Thymus (tissue), 11 donors: Measurements from ENCODE around the gene KRT76. TPM values are rescaled to one million over a fixed set of nuclear protein-coding genes. Genes with fewer than 3 reads are reported as not detected.

ENCODE experiments used
- DNase-seq, 9 donors: peaks; one replicate each; pipeline ENCODE4 v3.0.0-alpha.2; 2013; ENCODE audit warnings: low spot score in 9 of 9, low read depth in 6 of 9, missing footprints in 1 of 9
- H3K27ac ChIP-seq, 2 donors: one replicate each; pipeline ENCODE4 v1.5.1; 2013; ENCODE audit warnings: control low read depth in 1 of 2, low read depth in 1 of 2, low read length in 1 of 2, mild to moderate bottlenecking in 1 of 2, moderate library complexity in 1 of 2
- H3K27me3 ChIP-seq, 2 donors: one replicate each; pipeline ENCODE4 v1.5.1; 2013; ENCODE audit warnings: low read length in 1 of 2; ENCODE audit not compliant: control insufficient read depth in 2 of 2, insufficient read depth in 1 of 2
- H3K36me3 ChIP-seq, 2 donors: one replicate each; pipeline ENCODE4 v1.5.1; 2013; ENCODE audit warnings: low read length in 1 of 2, mild to moderate bottlenecking in 1 of 2, moderate library complexity in 1 of 2; ENCODE audit not compliant: control insufficient read depth in 2 of 2, insufficient read depth in 2 of 2
- H3K4me1 ChIP-seq, 2 donors: one replicate each; pipeline ENCODE4 v1.5.1; 2013; ENCODE audit warnings: low read length in 2 of 2; ENCODE audit not compliant: control insufficient read depth in 2 of 2, insufficient read depth in 2 of 2
- H3K4me3 ChIP-seq, 2 donors: one replicate each; pipeline ENCODE4 v1.5.1; 2013; ENCODE audit warnings: low read length in 2 of 2, control low read depth in 1 of 2, mild to moderate bottlenecking in 1 of 2
- H3K9me3 ChIP-seq, 2 donors: one replicate each; pipeline ENCODE4 v1.5.1; 2013; ENCODE audit warnings: low read length in 1 of 2, mild to moderate bottlenecking in 1 of 2; ENCODE audit not compliant: control insufficient read depth in 2 of 2, insufficient read depth in 1 of 2
- WGBS: extraction: QIAGEN DNeasy Blood & Tissue Kit; methylation state at CpG from one replicate; pipeline ENCODE4 v1.1.7; 2013; 5-methylcytosine and 5-hydroxymethylcytosine counted together
- polyA plus RNA-seq: library from polyadenylated mRNA; stranded (reverse); fragments of 200-250 nt; gene quantifications from one replicate; pipeline ENCODE4 v1.2.3, GENCODE V29; 2013
- total RNA-seq: library from RNA; stranded (reverse); fragments of 120-200 nt; gene quantifications from one replicate; pipeline ENCODE4 v1.2.4, GENCODE V29; 2013
- donor health status: healthy.

The KRT76 gene
- total and polyA plus RNA-seq, 2 donors: 0.14 to 0.91 TPM

GRCh38 chr12:52813885-52814709 lies 37.0 kb upstream of the KRT76 start, which contains the start of gene KRT4:
TSS of gene KRT4 (minus strand) at chr12:52814116. CDS start at chr12:52814058, 58 bp downstream.
- no peak within 1 kb of the TSS for H3K27ac ChIP-seq
- WGBS: 95% methylated on average over 15 of the region's 15 CpGs
- H3K4me1 ChIP-seq: no peaks in the 10 kb centered on the region
- no peaks in the 10 kb centered on the region for H3K36me3 ChIP-seq
- no peak for DNase-seq
- H3K4me3 ChIP-seq: no peak within 1 kb of the TSS
- H3K27me3 ChIP-seq: peaks cover 0 to 13% of the 10 kb centered on the region in 2 donors
- no peaks in the 10 kb centered on the region for H3K9me3 ChIP-seq

GRCh38 chr12:52813203-52813819 lies 36.2 kb upstream of the KRT76 start:
- 93% methylated on average over 10 of the region's 10 CpGs for WGBS
- H3K36me3 ChIP-seq: no peaks in the 10 kb centered on the region
- H3K9me3 ChIP-seq: no peaks in the 10 kb centered on the region
- no peak overlapping the region for H3K27ac ChIP-seq
- H3K27me3 ChIP-seq: peaks cover 0 to 6% of the 10 kb centered on the region in 2 donors
- H3K4me1 ChIP-seq: no peaks in the 10 kb centered on the region
- no peak for DNase-seq
- no peak overlapping the region for H3K4me3 ChIP-seq

- 35% methylated on average over 3 of the region's 3 CpGs for WGBS
- no peaks in the 10 kb centered on the region for H3K4me1 ChIP-seq
- H3K4me3 ChIP-seq: no peak overlapping the region
- peaks cover 0 to 5% of the 10 kb centered on the region in 2 donors for H3K27me3 ChIP-seq
- no peak overlapping the region for H3K27ac ChIP-seq
- no peaks in the 10 kb centered on the region for H3K9me3 ChIP-seq
- no peak for DNase-seq
- no peaks in the 10 kb centered on the region for H3K36me3 ChIP-seq
These were observed 35.6 kb upstream of the KRT76 start for GRCh38 chr12:52812749-52813148.

GRCh38 chr12:52812073-52812400 lies 34.9 kb upstream of the KRT76 start:
- no peaks in the 10 kb centered on the region for H3K9me3 ChIP-seq
- H3K27ac ChIP-seq: no peak overlapping the region
- H3K4me3 ChIP-seq: no peak overlapping the region
- H3K4me1 ChIP-seq: no peaks in the 10 kb centered on the region
- H3K27me3 ChIP-seq: peaks cover 0 to 5% of the 10 kb centered on the region in 2 donors
- H3K36me3 ChIP-seq: no peaks in the 10 kb centered on the region
- WGBS: 91% methylated on average over 4 of the region's 4 CpGs
- DNase-seq: no peak

GRCh38 chr12:52811191-52812072 lies 34.3 kb upstream of the KRT76 start:
- WGBS: 94% methylated on average over 9 of the region's 9 CpGs
- H3K36me3 ChIP-seq: no peaks in the 10 kb centered on the region
- H3K4me1 ChIP-seq: no peaks in the 10 kb centered on the region
- no peak for DNase-seq
- no peak overlapping the region for H3K27ac ChIP-seq
- H3K9me3 ChIP-seq: no peaks in the 10 kb centered on the region
- H3K4me3 ChIP-seq: no peak overlapping the region
- peaks cover 0 to 5% of the 10 kb centered on the region in 2 donors for H3K27me3 ChIP-seq

- Histone ChIP-seq H3K4me1 (no peaks in the 10 kb centered on the region), H3K4me3 (no peak overlapping the region), H3K27ac (no peak overlapping the region), H3K27me3 (peaks cover 0 to 5% of the 10 kb centered on the region in 2 donors), H3K9me3 (no peaks in the 10 kb centered on the region), H3K36me3 (no peaks in the 10 kb centered on the region)
- 90% methylated on average over 5 of the region's 5 CpGs for WGBS
- no peak for DNase-seq
These were observed 33.4 kb upstream of the KRT76 start for GRCh38 chr12:52810554-52810953.

GRCh38 chr12:52809166-52809565 lies 32.0 kb upstream of the KRT76 start:
- Histone ChIP-seq H3K9me3 (no peaks in the 10 kb centered on the region), H3K36me3 (no peaks in the 10 kb centered on the region), H3K27me3 (peaks cover 0 to 5% of the 10 kb centered on the region in 2 donors), H3K4me3 (no peak overlapping the region), H3K4me1 (no peaks in the 10 kb centered on the region), H3K27ac (no peak overlapping the region)
- no peak for DNase-seq
- 87% methylated on average over 7 of the region's 7 CpGs for WGBS

- no peak overlapping the region for H3K4me3 ChIP-seq
- 95% methylated on average over 8 of the region's 8 CpGs for WGBS
- peaks cover 0 to 5% of the 10 kb centered on the region in 2 donors for H3K27me3 ChIP-seq
- H3K27ac ChIP-seq: no peak overlapping the region
- no peaks in the 10 kb centered on the region for H3K9me3 ChIP-seq
- DNase-seq: no peak
- H3K36me3 ChIP-seq: no peaks in the 10 kb centered on the region
- no peaks in the 10 kb centered on the region for H3K4me1 ChIP-seq
These were observed 31.5 kb upstream of the KRT76 start for GRCh38 chr12:52808573-52809160.
